Erythroblast (primary cell): ENCODE measurements around the gene C19orf81.

Experiments
- GATA1 ChIP-seq: IDR thresholded peaks from 2 replicates; pipeline ENCODE4 v1.6.1; 2011; ENCODE audit warnings: low read depth, mild to moderate bottlenecking, control low read depth, low read length, moderate library complexity
- POLR2A ChIP-seq: IDR thresholded peaks from 2 replicates; pipeline ENCODE4 v1.6.1; 2011; ENCODE audit warnings: mild to moderate bottlenecking, low read length

GRCh38 chr19:50705422-50706019, 56.3 kb downstream of the C19orf81 start:
- no peak for TF ChIP-seq POLR2A
- no peak for TF ChIP-seq GATA1
